SH-SY5Y (cell line): Measurements from ENCODE around the gene BORCS8.

Source experiments
- GATA2 ChIP-seq: IDR thresholded peaks from 2 replicates; pipeline ENCODE4 v1.6.1; 2011; ENCODE audit warnings: mild to moderate bottlenecking, low read depth, low read length
- GATA3 ChIP-seq: IDR thresholded peaks from 2 replicates; pipeline ENCODE4 v1.6.1; 2011; ENCODE audit warnings: low read depth, mild to moderate bottlenecking, low read length, moderate library complexity

Gene BORCS8

DNA sequence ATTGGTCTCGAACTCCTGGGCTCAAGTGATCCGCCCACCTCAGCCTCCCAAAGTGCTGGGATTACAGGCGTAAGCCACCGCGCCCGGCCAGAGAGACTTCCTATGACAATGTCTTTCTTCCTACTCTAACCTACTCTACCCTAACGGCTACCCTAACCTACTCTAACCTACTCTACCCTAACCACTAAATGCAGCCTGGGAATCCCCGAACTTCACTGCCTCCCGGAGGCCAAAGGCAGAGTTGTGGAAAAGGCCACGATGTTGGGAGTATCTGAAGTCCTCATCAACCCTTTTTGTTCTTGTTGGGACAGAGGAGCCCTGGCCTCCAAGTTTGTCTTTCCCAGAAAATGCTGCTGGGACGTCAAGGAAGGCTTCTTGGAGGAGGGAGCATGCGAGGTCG lies 12.2 kb upstream of the BORCS8 start:
- TF ChIP-seq GATA2: no peak
- no peak for TF ChIP-seq GATA3

DNA sequence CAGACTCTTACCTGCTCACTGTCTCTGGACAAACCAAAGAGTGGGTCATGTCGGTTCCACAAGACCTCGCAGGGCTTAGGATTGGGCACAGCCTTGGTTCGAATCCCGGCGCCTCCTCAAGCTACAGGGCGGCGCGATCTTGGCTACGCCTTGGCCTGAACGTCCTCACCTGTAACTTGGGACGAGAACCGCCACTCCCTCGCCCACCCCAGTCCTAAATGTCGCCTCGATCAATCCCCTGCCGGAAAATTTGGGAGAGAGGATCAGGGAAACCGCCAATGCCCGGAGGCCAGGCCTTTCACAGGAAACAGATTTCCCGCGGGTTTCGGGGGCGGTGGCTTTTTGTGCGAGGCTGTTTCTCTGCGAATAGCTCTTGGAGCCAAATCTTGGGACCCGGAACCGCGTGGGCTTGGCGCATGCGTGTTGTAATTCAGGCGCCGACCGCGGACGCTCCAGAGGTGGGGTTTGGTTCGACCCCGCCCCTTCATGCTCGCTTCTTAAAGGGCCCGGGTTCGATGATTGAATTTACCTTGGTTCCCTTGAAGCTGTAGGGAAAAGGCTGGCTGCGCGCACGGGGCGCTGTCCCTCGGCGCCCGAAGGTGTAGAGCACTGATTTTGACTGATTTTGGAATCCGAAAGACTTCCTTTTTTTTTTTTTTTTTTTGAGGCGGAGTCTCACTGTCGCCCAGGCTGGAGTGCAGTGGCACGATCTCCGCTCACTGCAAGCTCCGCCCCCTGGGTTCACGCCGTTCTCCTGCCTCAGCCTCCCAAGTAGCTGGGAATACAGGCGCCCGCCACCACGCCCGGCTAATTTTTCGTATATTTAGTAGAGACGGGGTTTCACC lies 11.3 kb upstream of the BORCS8 start, which contains the start of gene NR2C2AP:
NR2C2AP (minus strand) TSS at position 403 of the 845 bp plus-strand sequence; CDS start at position 49, 354 bp downstream.
- TF ChIP-seq GATA2: no peak
- TF ChIP-seq GATA3: no peak

DNA sequence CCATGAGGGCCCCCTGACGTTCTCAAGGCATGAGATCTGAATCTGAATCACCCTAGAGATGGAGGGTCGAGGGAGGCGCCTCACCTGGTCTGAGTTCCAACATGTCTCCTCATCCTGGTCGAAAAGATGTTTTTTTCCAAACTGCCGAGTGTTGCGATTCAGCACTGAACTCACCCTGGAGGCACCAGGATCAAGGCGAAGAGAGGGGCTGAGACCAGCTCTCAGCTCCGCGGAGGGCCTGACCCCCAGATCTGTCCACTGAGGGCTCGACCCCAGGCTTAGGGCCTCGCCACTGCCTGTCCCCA lies 10.7 kb upstream of the BORCS8 start:
- TF ChIP-seq GATA3: no peak
- TF ChIP-seq GATA2: no peak

DNA sequence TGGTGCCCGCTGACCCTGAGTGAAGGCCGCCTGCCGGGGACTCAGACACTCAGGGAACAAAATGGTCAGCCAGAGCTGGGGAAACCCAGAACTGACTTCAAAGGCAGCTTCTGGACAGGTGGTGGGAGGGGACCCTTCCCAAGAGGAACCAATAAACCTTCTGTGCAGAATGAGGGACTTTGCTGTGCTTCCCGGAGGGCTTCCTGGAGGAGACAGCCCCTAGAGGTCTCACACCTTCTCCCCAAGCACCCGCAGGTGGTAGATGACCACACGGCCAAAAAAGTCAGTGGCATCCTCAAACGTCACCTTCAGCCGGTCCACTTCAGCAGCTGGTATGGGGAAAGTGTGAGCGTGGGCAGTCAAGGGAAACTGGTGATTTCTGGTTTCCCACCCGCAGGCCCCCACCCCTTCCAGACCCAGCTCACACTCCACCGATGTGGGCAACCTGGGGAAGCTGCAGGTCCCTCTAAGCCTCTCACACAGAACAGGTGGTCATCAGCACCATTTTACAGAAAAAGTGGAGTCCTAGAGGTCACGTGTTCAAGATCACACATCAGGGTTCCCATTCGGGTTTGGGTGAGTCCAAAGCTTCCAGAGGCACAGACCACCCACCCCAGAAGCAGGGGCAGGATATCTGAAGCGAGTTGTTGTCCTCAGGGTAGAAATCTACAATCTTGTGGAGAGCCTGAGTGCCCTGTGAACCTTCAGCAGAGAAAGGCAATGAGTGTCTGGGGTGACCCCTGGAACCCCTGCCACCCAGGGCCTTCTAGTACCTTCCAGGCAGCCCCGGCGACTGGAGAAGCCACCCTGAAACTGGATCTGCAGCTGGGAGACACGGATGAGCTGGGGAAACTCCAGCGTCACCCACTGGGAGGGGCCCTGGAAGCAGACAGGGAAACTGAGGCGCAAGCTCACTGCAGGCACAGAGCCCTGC lies 10.0 kb upstream of the BORCS8 start:
- no peak for TF ChIP-seq GATA3

- TF ChIP-seq GATA2 (no peak), GATA3 (no peak)
Observed at GRCh38 chr19:19193926-19194325, 2.0 kb upstream of the BORCS8 start.

GRCh38 chr19:19192910-19193423 lies 1.0 kb upstream of the BORCS8 start:
- TF ChIP-seq GATA2: peak; percentile 68
- TF ChIP-seq GATA3: no peak

DNA sequence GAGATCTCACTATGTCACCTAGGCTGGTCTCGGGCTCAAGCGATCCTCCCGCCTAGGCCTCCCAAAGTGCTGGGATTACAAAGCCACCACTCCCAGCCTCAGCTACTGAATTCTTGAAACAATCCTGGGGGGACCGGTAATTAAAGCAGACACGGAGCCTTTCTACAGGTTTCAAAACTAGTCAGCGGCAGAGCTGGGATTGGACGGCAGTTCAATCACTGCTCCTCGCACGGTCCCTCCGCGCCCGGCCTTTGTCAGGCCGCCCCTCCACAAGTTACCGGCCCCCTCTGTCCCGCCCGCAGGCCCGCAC lies 229 bp downstream of the BORCS8 start:
- TF ChIP-seq GATA2 (no peak), GATA3 (no peak)

- TF ChIP-seq GATA2 (no peak), GATA3 (no peak)
Observed at GRCh38 chr19:19186742-19187141, 5.2 kb downstream of the BORCS8 start.

- TF ChIP-seq GATA2 (no peak), GATA3 (no peak)
Observed at GRCh38 chr19:19185853-19186740, 5.9 kb downstream of the BORCS8 start.

GRCh38 chr19:19181488-19181998 lies 10.4 kb downstream of the BORCS8 start:
- TF ChIP-seq GATA2: no peak
- no peak for TF ChIP-seq GATA3

GRCh38 chr19:19179548-19180441 lies 12.2 kb downstream of the BORCS8 start:
- TF ChIP-seq GATA2 (no peak), GATA3 (no peak)

GRCh38 chr19:19176950-19177349 lies 15.0 kb downstream of the BORCS8 start:
- TF ChIP-seq GATA2 (no peak), GATA3 (no peak)

- TF ChIP-seq GATA3: no peak
- TF ChIP-seq GATA2: no peak
Observed at GRCh38 chr19:19171821-19172532, 20.0 kb downstream of the BORCS8 start.
